IMR-90 (cell line): ENCODE measurements around the gene TPM4. TPM values are rescaled to one million over a fixed set of nuclear protein-coding genes. Genes with fewer than 3 reads are reported as not detected.

ENCODE experiments used
- ATAC-seq: fragments of 200-7000 bp; cut with Tn5 transposase; 2 replicates; pipeline ENCODE4 v1.9.1; 2020; ENCODE audit warnings: low read depth, mild to moderate bottlenecking, moderate library complexity
- BruUV-seq: library from RNA; stranded (reverse); fragments of 400-500 nt; replicated peaks from 2 replicates; lab custom pipeline; 2021; lab: Mats Ljungman, UMichigan
- CTCF ChIA-PET: fragments of 300-600 bp; formaldehyde crosslinking; extraction: SDS; loops from one replicate; lab custom pipeline; 2021; ENCODE audit warnings: antibody characterized with exemption; lab: Yijun Ruan, JAX
- POLR2A ChIA-PET: fragments of 300-600 bp; sonication (Branson Sonifier 250); formaldehyde crosslinking; loops from one replicate; lab custom pipeline; 2022; ENCODE audit warnings: antibody characterized with exemption; ENCODE audit not compliant: unreplicated experiment; lab: Charles Lee
- DNase-seq: peaks from one replicate; pipeline ENCODE4 v3.0.0; 2013
- H2AFZ ChIP-seq: replicated peaks from 2 replicates; pipeline ENCODE3; 2013; ENCODE audit warnings: low read length, mild to moderate bottlenecking; ENCODE audit not compliant: poor library complexity
- H2AK5ac ChIP-seq: 2 replicates; pipeline ENCODE4 v1.6.1; 2013; ENCODE audit warnings: low read depth, low read length, inconsistent platforms
- H2AK9ac ChIP-seq: replicated peaks from 2 replicates; pipeline ENCODE3; 2013; ENCODE audit warnings: mild to moderate bottlenecking, low read depth, low read length, moderate library complexity; ENCODE audit not compliant: poor library complexity
- H2BK120ac ChIP-seq: 2 replicates; pipeline ENCODE4 v1.6.1; 2013; ENCODE audit warnings: low read depth, low read length, inconsistent platforms
- H2BK15ac ChIP-seq: 3 replicates; pipeline ENCODE4 v1.6.1; 2013; ENCODE audit warnings: low read depth, low read length, inconsistent platforms
- H2BK20ac ChIP-seq: 2 replicates; pipeline ENCODE4 v1.6.1; 2013; ENCODE audit warnings: low read depth, mild to moderate bottlenecking, inconsistent platforms, low read length, moderate library complexity
- H2BK5ac ChIP-seq: 2 replicates; pipeline ENCODE4 v1.6.1; 2013; ENCODE audit warnings: mild to moderate bottlenecking, low read depth, low read length, inconsistent platforms; ENCODE audit not compliant: poor library complexity, severe bottlenecking
- H3K14ac ChIP-seq: replicated peaks from 2 replicates; pipeline ENCODE4 v1.6.1; 2013; ENCODE audit warnings: low read depth, low read length, inconsistent platforms
- H3K18ac ChIP-seq: 2 replicates; pipeline ENCODE4 v1.6.1; 2013; ENCODE audit warnings: low read depth, low read length, control low read depth
- H3K23ac ChIP-seq: 2 replicates; pipeline ENCODE4 v1.6.1; 2013; ENCODE audit warnings: low read depth, low read length, inconsistent platforms
- H3K27ac ChIP-seq: 2 replicates; pipeline ENCODE4 v1.5.1; 2013; ENCODE audit warnings: mild to moderate bottlenecking, control low read depth, low read length; ENCODE audit not compliant: insufficient read depth
- H3K27me3 ChIP-seq: 2 replicates; pipeline ENCODE4 v1.6.1; 2013; ENCODE audit warnings: low read length; ENCODE audit not compliant: control insufficient read depth, insufficient read depth
- H3K36me3 ChIP-seq: 2 replicates; pipeline ENCODE4 v1.6.1; 2013; ENCODE audit warnings: low read length, mixed read lengths; ENCODE audit not compliant: control insufficient read depth, insufficient read depth
- H3K4ac ChIP-seq: 2 replicates; pipeline ENCODE4 v1.6.1; 2013; ENCODE audit warnings: low read depth, low read length, inconsistent platforms
- H3K4me1 ChIP-seq: 2 replicates; pipeline ENCODE4 v1.6.1; 2013; ENCODE audit warnings: low read length, mixed read lengths; ENCODE audit not compliant: control insufficient read depth, insufficient read depth
- H3K4me2 ChIP-seq: 2 replicates; pipeline ENCODE4 v1.6.1; 2013; ENCODE audit warnings: low read depth, mild to moderate bottlenecking, control low read depth, low read length, moderate library complexity
- H3K4me3 ChIP-seq: 2 replicates; pipeline ENCODE4 v1.5.1; 2013; ENCODE audit warnings: low read depth, mild to moderate bottlenecking, control low read depth, low read length, moderate library complexity; ENCODE audit not compliant: insufficient read depth
- H3K56ac ChIP-seq: 2 replicates; pipeline ENCODE4 v1.6.1; 2013; ENCODE audit warnings: low read length, inconsistent platforms; ENCODE audit not compliant: insufficient read depth; ENCODE audit errors: extremely low read depth
- H3K79me1 ChIP-seq, 2 experiments: 2 replicates each; pipeline ENCODE4 v1.6.1; 2013; ENCODE audit warnings: low read length in 2 of 2, inconsistent platforms in 1 of 2, low read depth in 1 of 2
- H3K9ac ChIP-seq: 2 replicates; pipeline ENCODE4 v1.6.1; 2013; ENCODE audit warnings: low read depth, low read length, control low read depth
- H3K9me1 ChIP-seq: 2 replicates; pipeline ENCODE4 v1.6.1; 2013; ENCODE audit warnings: low read length, inconsistent platforms; ENCODE audit not compliant: insufficient read depth
- H3K9me3 ChIP-seq: 2 replicates; pipeline ENCODE4 v1.6.1; 2013; ENCODE audit warnings: low read length; ENCODE audit not compliant: control insufficient read depth, insufficient read depth
- H4K20me1 ChIP-seq: 2 replicates; pipeline ENCODE4 v1.6.1; 2013; ENCODE audit warnings: low read length, inconsistent platforms; ENCODE audit not compliant: insufficient read depth
- H4K5ac ChIP-seq: 2 replicates; pipeline ENCODE4 v1.6.1; 2013; ENCODE audit warnings: mild to moderate bottlenecking, low read depth, low read length, control low read depth
- H4K8ac ChIP-seq, 2 experiments: 2 replicates each; pipeline ENCODE4 v1.6.1; 2013; ENCODE audit warnings: low read depth in 2 of 2, low read length in 2 of 2, control low read depth in 1 of 2, inconsistent platforms in 1 of 2
- H4K91ac ChIP-seq: 2 replicates; pipeline ENCODE4 v1.6.1; 2013; ENCODE audit warnings: low read depth, low read length, inconsistent platforms; ENCODE audit not compliant: insufficient read depth
- BHLHE40 ChIP-seq: fragments of 150-350 bp; IDR thresholded peaks from 2 replicates; pipeline ENCODE4 v1.6.1; 2016; ENCODE audit warnings: mild to moderate bottlenecking, low read depth, low read length
- CHD1 ChIP-seq: IDR thresholded peaks from 2 replicates; pipeline ENCODE4 v1.6.1; 2012; ENCODE audit warnings: low read depth, low read length, improper control_type of control experiment
- MAZ ChIP-seq: IDR thresholded peaks from 2 replicates; pipeline ENCODE4 v1.6.1; 2012; ENCODE audit warnings: low read depth, mild to moderate bottlenecking, low read length, improper control_type of control experiment, moderate library complexity, borderline replicate concordance
- MXI1 ChIP-seq: IDR thresholded peaks from 2 replicates; pipeline ENCODE4 v1.6.1; 2012; ENCODE audit warnings: low read depth, mild to moderate bottlenecking, low read length, moderate library complexity, borderline replicate concordance
- POLR2A ChIP-seq: IDR thresholded peaks from 2 replicates; pipeline ENCODE4 v1.6.1; 2012; ENCODE audit warnings: mild to moderate bottlenecking, low read depth, low read length
- RCOR1 ChIP-seq: IDR thresholded peaks from 2 replicates; pipeline ENCODE4 v1.6.1; 2012; ENCODE audit warnings: mild to moderate bottlenecking, low read length, improper control_type of control experiment; ENCODE audit not compliant: insufficient replicate concordance
- RFX5 ChIP-seq: IDR thresholded peaks from 2 replicates; pipeline ENCODE4 v1.8.0; 2012; ENCODE audit warnings: low read depth, mild to moderate bottlenecking, low read length, moderate library complexity
- SMC3 ChIP-seq: fragments of 150-350 bp; IDR thresholded peaks from 2 replicates; pipeline ENCODE4 v1.6.1; 2016; ENCODE audit warnings: low read depth, mild to moderate bottlenecking, antibody characterized with exemption, low read length, moderate library complexity
- USF2 ChIP-seq: fragments of 150-350 bp; IDR thresholded peaks from 2 replicates; pipeline ENCODE4 v1.6.1; 2017; ENCODE audit warnings: mild to moderate bottlenecking, antibody characterized with exemption, low read length, low read depth
- WGBS, 2 experiments: methylation state at CpG; one replicate each; pipeline versions ENCODE4 v1.1.5 to v1.1.7; 2013; ENCODE audit warnings: missing lambda C conversion rate in 2 of 2; ENCODE audit not compliant: insufficient read length in 1 of 2; ENCODE audit errors: extremely low coverage in 2 of 2; 5-methylcytosine and 5-hydroxymethylcytosine counted together
- dilution Hi-C: fragments of 300-500 bp; cut with HindIII; formaldehyde crosslinking; loops from one replicate; pipeline ENCODE4 v1.14.3; 2018; ENCODE audit warnings: low sequenced_read_pairs; ENCODE audit not compliant: unreplicated experiment
- in situ Hi-C: fragments of 300-500 bp; cut with MboI; formaldehyde crosslinking; loops from 3 replicates; pipeline ENCODE4 v1.14.3; 2019; ENCODE audit warnings: low sequenced_read_pairs, inconsistent platforms, mixed read lengths
- intact Hi-C: fragments of 100-400 bp; cut with micrococcal nuclease; formaldehyde crosslinking; loops from 2 replicates; pipeline ENCODE4 v1.10.0; 2022
- polyA plus RNA-seq, 3 experiments: library from polyadenylated mRNA; depleted of rRNA; stranded (reverse); fragments of >200 nt; gene quantifications; 2 replicates each; pipeline ENCODE4 v1.2.3, GENCODE V29; 2012; ENCODE audit warnings: low replicate concordance in 1 of 3
- total RNA-seq: library from RNA; depleted of rRNA; stranded (reverse); fragments of >200 nt; gene quantifications from 2 replicates; pipeline ENCODE4 v1.2.3, GENCODE V29; 2012
- TF ChIP-seq, protein P1 (sequence below): fragments of 150-350 bp; IDR thresholded peaks from 2 replicates; pipeline ENCODE4 v1.6.1; 2016; ENCODE audit warnings: low read depth, mild to moderate bottlenecking, low read length, moderate library complexity, borderline replicate concordance

Gene TPM4
- total and polyA plus RNA-seq, 2 of the 4 experiments (the other 2 are of a cell fraction): 1,075 to 1,160 TPM

- Histone ChIP-seq H3K9me3 (no peaks in the 10 kb centered on the region), H3K23ac (no peak overlapping the region), H3K9me1 (no peaks in the 10 kb centered on the region), H2AFZ (peak overlapping the region; percentile 56), H3K4ac (peak overlapping the region; percentile 39), H3K14ac (peak overlapping the region; percentile 35; the same call in 1 of the 2 replicates), H3K4me2 (peak overlapping the region; percentile 6; the same call in 1 of the 2 replicates), H3K4me3 (no peak overlapping the region), H2AK5ac (no peak overlapping the region), H3K27me3 (no peaks in the 10 kb centered on the region), H4K91ac (0 out of 2 replicates have a peak overlapping the region, but pooled peaks have one; percentile 20), H3K36me3 (no peaks in the 10 kb centered on the region), H4K20me1 (no peaks in the 10 kb centered on the region), H3K4me1 (peaks cover 2% of the 10 kb centered on the region), H3K9ac (no peak overlapping the region), H3K18ac (peak overlapping the region; percentile 80; the same call in 1 of the 2 replicates), H2BK20ac (no peak overlapping the region), H2BK5ac (no peak overlapping the region), H4K8ac (peak overlapping the region; percentile 70 to 93), H2AK9ac (no peak overlapping the region), H3K79me1 (no peaks in the 10 kb centered on the region), H2BK120ac (no peak overlapping the region), H3K56ac (no peak overlapping the region), H3K27ac (no peak overlapping the region), H4K5ac (peak overlapping the region; percentile 99), H2BK15ac (no peak overlapping the region; the same call in 2 of the 3 replicates)
- TF ChIP-seq MXI1 (no peak), USF2 (no peak), SMC3 (no peak), RFX5 (no peak), BHLHE40 (no peak), POLR2A (no peak), CHD1 (no peak), MAZ (no peak), RCOR1 (no peak)
- TF ChIP-seq, protein P1, sequence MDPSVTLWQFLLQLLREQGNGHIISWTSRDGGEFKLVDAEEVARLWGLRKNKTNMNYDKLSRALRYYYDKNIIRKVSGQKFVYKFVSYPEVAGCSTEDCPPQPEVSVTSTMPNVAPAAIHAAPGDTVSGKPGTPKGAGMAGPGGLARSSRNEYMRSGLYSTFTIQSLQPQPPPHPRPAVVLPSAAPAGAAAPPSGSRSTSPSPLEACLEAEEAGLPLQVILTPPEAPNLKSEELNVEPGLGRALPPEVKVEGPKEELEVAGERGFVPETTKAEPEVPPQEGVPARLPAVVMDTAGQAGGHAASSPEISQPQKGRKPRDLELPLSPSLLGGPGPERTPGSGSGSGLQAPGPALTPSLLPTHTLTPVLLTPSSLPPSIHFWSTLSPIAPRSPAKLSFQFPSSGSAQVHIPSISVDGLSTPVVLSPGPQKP: no peak
- dilution Hi-C loops: no loop called here
- peak; percentile 10 for DNase-seq
- intact Hi-C loops: loop anchor here (1.0 to 5.0 kb wide), 4 partner anchors 37 to 412 kb away; partner anchors contain the start of genes RAB8A and TPM4
- in situ Hi-C loops: loop anchor here (5.0 to 10.0 kb wide), 2 partner anchors 137 to 344 kb away; no protein-coding TSS in a partner anchor
- CTCF ChIA-PET: interaction anchor here (1.0 to 2.6 kb wide), 9 partner anchors 13 to 949 kb away, joined by 3 to 19 read pairs (median 7); partner anchors contain the start of gene FAM32A
- POLR2A ChIA-PET: no interaction called here
- WGBS, 2 experiments: 17% methylated on average over 1 of the region's 6 CpGs; no CpG with 5 or more reads in 1 of the 2 experiments
- ATAC-seq: no peak
- BruUV-seq: no TSS peak
These were observed 35.7 kb upstream of the TPM4 start for GRCh38 chr19:16040642-16041041.
